ENCODE data around the gene ZSWIM3. TPM values are rescaled to one million over a fixed set of nuclear protein-coding genes. Genes with fewer than 3 reads are reported as not detected.

ZSWIM3 gene
- total and polyA plus RNA-seq, 2 of the 13 experiments (the other 11 are each of a cell fraction or from before 2014, with no cell fraction given): 5.2 to 5.8 TPM

DNA sequence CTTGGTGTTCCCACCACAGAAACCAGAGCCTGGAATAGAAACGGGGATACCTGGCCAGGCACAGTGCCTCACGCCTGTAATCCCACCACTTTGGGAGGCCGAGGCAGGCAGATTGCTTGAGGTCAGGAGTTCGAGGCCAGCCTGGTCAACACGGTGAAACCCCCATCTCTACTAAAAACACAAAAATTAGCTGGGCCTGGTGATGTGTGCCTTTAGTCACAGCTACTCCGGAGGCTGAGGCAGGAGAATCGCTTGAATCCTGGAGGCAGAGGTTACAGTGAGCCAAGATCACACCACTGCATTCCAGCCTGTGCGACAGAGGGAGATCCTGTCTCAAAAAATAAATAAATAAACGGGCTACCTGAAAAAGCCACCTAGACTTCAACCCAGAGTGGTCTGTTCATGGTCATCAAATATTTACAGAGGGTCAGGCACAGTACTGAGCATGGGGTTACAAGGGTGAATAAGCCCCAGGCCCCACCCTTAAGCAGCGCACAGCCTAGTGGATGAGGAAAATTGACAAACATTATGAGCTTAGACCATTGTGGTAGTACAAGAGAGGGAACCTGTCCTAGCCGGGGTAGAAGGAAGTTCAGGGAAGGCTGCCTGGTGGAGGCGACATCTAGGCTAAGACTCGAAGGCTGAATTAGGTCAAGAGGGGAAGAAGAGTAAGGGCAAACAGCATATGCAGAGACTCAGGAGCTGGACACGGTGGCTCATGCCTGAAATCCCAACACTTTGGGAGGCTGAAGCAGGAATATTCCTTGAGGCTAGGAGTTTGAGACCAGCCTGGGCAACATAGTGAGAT is 69.9 kb downstream of the ZSWIM3 start (continued):
- peak; percentile 83 for TF ChIP-seq HNF4G (IDR thresholded peaks at IDR 0.05; ENCODE audit: borderline replicate concordance, low read depth, low read length)
- TF ChIP-seq HNF4G (CRISPR knock-in tag; IDR thresholded peaks at IDR 0.05; ENCODE audit: borderline replicate concordance, low read depth): peak; percentile 74; the same call in 1 of the 2 replicates
- TF ChIP-seq HNF1A (IDR thresholded peaks at IDR 0.05; ENCODE audit: low read depth): peak; percentile 74
- peak; percentile 78; the same call in 1 of the 2 replicates for TF ChIP-seq HNF1A (CRISPR knock-in tag; IDR thresholded peaks at IDR 0.05; ENCODE audit: borderline replicate concordance)
- TF ChIP-seq, protein P1, sequence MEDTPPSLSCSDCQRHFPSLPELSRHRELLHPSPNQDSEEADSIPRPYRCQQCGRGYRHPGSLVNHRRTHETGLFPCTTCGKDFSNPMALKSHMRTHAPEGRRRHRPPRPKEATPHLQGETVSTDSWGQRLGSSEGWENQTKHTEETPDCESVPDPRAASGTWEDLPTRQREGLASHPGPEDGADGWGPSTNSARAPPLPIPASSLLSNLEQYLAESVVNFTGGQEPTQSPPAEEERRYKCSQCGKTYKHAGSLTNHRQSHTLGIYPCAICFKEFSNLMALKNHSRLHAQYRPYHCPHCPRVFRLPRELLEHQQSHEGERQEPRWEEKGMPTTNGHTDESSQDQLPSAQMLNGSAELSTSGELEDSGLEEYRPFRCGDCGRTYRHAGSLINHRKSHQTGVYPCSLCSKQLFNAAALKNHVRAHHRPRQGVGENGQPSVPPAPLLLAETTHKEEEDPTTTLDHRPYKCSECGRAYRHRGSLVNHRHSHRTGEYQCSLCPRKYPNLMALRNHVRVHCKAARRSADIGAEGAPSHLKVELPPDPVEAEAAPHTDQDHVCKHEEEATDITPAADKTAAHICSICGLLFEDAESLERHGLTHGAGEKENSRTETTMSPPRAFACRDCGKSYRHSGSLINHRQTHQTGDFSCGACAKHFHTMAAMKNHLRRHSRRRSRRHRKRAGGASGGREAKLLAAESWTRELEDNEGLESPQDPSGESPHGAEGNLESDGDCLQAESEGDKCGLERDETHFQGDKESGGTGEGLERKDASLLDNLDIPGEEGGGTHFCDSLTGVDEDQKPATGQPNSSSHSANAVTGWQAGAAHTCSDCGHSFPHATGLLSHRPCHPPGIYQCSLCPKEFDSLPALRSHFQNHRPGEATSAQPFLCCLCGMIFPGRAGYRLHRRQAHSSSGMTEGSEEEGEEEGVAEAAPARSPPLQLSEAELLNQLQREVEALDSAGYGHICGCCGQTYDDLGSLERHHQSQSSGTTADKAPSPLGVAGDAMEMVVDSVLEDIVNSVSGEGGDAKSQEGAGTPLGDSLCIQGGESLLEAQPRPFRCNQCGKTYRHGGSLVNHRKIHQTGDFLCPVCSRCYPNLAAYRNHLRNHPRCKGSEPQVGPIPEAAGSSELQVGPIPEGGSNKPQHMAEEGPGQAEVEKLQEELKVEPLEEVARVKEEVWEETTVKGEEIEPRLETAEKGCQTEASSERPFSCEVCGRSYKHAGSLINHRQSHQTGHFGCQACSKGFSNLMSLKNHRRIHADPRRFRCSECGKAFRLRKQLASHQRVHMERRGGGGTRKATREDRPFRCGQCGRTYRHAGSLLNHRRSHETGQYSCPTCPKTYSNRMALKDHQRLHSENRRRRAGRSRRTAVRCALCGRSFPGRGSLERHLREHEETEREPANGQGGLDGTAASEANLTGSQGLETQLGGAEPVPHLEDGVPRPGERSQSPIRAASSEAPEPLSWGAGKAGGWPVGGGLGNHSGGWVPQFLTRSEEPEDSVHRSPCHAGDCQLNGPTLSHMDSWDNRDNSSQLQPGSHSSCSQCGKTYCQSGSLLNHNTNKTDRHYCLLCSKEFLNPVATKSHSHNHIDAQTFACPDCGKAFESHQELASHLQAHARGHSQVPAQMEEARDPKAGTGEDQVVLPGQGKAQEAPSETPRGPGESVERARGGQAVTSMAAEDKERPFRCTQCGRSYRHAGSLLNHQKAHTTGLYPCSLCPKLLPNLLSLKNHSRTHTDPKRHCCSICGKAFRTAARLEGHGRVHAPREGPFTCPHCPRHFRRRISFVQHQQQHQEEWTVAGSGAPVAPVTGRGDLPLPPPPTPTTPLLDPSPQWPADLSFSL (CRISPR knock-in tag; IDR thresholded peaks at IDR 0.05): 0 out of 2 replicates have a peak, but pooled peaks have one; percentile 32
- TF ChIP-seq HOXA9 (CRISPR knock-in tag; IDR thresholded peaks at IDR 0.05; ENCODE audit: borderline replicate concordance): no peak
- no peak; the same call in 1 of the 2 replicates for TF ChIP-seq ZNF296 (CRISPR knock-in tag; conservative IDR thresholded peaks at IDR 0.05)
- peak; percentile 95 for TF ChIP-seq RXRA (CRISPR knock-in tag; IDR thresholded peaks at IDR 0.05)
- no peak for TF ChIP-seq GABPA (IDR thresholded peaks at IDR 0.05; ENCODE audit: low read depth, low read length)
- TF ChIP-seq GABPA (CRISPR knock-in tag; IDR thresholded peaks at IDR 0.05; ENCODE audit: low read depth): peak; percentile 71
- peak; percentile 75; the same call in 1 of the 2 replicates for TF ChIP-seq SRY (CRISPR knock-in tag; IDR thresholded peaks at IDR 0.05)
- TF ChIP-seq IRX3 (CRISPR knock-in tag; IDR thresholded peaks at IDR 0.05; ENCODE audit: borderline replicate concordance, low read depth): no peak
- TF ChIP-seq RXRB (CRISPR knock-in tag; IDR thresholded peaks at IDR 0.05; ENCODE audit: borderline replicate concordance): peak; percentile 99
- peak; percentile 98 for TF ChIP-seq SKI (IDR thresholded peaks at IDR 0.05; ENCODE audit: partially characterized antibody)
- TF ChIP-seq ZNF225 (CRISPR knock-in tag; IDR thresholded peaks at IDR 0.05): peak; percentile 80; the same call in 1 of the 2 replicates
- TF ChIP-seq PAF1 (CRISPR knock-in tag; IDR thresholded peaks at IDR 0.05): no peak
- peak; percentile 92 for TF ChIP-seq NCOA2 (CRISPR knock-in tag; IDR thresholded peaks at IDR 0.05)
- no peak; a peak in 1 of 4 replicates for TF ChIP-seq MAFK (conservative IDR thresholded peaks at IDR 0.05 in 1 of 2, IDR thresholded peaks at IDR 0.05 in 1 of 2; ENCODE audit: low read length in 2 of 2)
- no peak; the same call in 1 of the 2 replicates for TF ChIP-seq ZNF782 (CRISPR knock-in tag; IDR thresholded peaks at IDR 0.05; ENCODE audit: borderline replicate concordance)

All from HepG2 (cell line).